Muscle layer of duodenum (tissue), 2 donors: Measurements from ENCODE around the gene HDAC9.

Source experiments
- H3K27ac ChIP-seq: one replicate; pipeline ENCODE4 v1.7.0; 2013; ENCODE audit warnings: mild to moderate bottlenecking, low read length
- H3K27me3 ChIP-seq: one replicate; pipeline ENCODE4 v1.7.0; 2013; ENCODE audit warnings: low read depth, mild to moderate bottlenecking, control low read depth, low read length
- H3K36me3 ChIP-seq, 2 donors: one replicate each; pipeline ENCODE4 v1.7.0; 2013; ENCODE audit warnings: low read length in 2 of 2, control low read depth in 1 of 2, mild to moderate bottlenecking in 1 of 2; ENCODE audit not compliant: insufficient read depth in 2 of 2, control insufficient read depth in 1 of 2
- H3K4me1 ChIP-seq, 2 donors: one replicate each; pipeline ENCODE4 v1.7.0; 2013; ENCODE audit warnings: low read length in 2 of 2, mild to moderate bottlenecking in 2 of 2, control low read depth in 1 of 2, moderate library complexity in 1 of 2; ENCODE audit not compliant: insufficient read depth in 2 of 2, control insufficient read depth in 1 of 2
- H3K4me3 ChIP-seq, 2 donors: one replicate each; pipeline ENCODE4 v1.7.0; 2013; ENCODE audit warnings: low read length in 2 of 2, low read depth in 1 of 2, mild to moderate bottlenecking in 1 of 2
- H3K9me3 ChIP-seq, 2 donors: one replicate each; pipeline ENCODE4 v1.7.0; 2013; ENCODE audit warnings: low read length in 2 of 2, control low read depth in 1 of 2, mild to moderate bottlenecking in 1 of 2; ENCODE audit not compliant: control insufficient read depth in 1 of 2
- donor health status: healthy.

HDAC9 gene

DNA sequence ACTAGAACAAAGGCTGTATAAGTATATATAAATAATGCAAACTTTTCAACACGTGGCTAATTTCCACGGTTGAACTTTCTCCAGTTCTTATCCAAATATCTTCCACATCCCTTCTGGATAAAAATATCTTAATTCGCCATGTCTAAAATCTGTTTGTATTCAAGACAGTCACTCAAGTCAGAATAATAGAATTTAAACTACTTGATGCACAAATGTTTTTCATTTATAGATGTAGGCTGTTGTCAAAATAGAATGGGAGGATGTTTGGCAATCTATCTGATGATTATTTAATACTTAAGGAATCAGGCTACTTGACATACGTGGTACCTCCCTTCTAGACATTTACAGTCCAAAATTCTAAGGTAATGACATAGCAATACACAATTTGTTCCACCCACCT, 417.6 kb downstream of the HDAC9 start:
- H3K4me3 ChIP-seq, result no peak overlapping the region
- no peaks in the 10 kb centered on the region for H3K27me3 ChIP-seq
- peaks cover 0 to 4% of the 10 kb centered on the region in 2 donors for H3K9me3 ChIP-seq
- H3K4me1 ChIP-seq, result no peaks in the 10 kb centered on the region
- no peak overlapping the region for H3K27ac ChIP-seq
- no peaks in the 10 kb centered on the region for H3K36me3 ChIP-seq

DNA sequence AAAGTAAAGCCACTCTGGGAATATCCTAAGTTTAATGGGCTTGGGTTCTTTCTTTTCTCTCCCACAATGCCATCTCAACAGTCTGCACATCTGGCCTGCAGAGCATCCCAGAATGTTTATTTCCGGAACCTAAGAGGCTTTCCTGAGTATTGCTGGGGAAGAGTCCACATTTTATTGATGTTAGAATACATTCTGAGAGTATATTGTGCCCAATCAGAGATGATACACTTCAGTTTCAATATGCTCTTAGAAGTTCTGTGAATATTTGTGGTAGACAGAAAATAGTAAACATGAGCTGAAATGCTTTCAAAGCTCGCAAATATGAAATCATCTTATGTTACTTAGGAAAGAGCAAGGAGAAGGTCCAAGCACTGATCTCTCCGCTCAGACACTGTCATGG, 421.3 kb downstream of the HDAC9 start:
- Histone ChIP-seq H3K27ac (no peak overlapping the region), H3K9me3 (no peaks in the 10 kb centered on the region), H3K27me3 (no peaks in the 10 kb centered on the region), H3K36me3 (no peaks in the 10 kb centered on the region), H3K4me3 (no peak overlapping the region), H3K4me1 (no peaks in the 10 kb centered on the region)

DNA sequence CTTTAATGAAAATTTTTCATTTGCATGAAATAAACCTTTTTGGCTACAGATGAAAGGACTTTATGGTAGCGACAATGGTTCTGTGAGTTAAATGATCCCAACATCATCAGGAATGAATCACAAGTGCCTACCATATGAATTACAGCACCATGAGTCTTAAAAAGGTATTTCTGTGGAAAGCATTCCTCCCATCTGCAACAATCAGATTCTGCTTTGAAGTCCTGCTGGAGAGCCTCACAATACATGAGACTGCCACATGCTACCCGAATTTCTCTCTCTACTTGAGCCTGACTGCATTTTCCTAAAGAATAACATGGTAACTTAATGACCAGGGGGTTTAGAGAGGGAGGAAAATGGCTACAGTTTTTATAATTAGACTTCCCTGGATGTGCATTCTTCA, 431.6 kb downstream of the HDAC9 start:
- Histone ChIP-seq H3K27me3 (no peaks in the 10 kb centered on the region), H3K4me1 (no peaks in the 10 kb centered on the region), H3K36me3 (no peaks in the 10 kb centered on the region), H3K4me3 (no peak overlapping the region), H3K9me3 (no peaks in the 10 kb centered on the region), H3K27ac (no peak overlapping the region)

DNA sequence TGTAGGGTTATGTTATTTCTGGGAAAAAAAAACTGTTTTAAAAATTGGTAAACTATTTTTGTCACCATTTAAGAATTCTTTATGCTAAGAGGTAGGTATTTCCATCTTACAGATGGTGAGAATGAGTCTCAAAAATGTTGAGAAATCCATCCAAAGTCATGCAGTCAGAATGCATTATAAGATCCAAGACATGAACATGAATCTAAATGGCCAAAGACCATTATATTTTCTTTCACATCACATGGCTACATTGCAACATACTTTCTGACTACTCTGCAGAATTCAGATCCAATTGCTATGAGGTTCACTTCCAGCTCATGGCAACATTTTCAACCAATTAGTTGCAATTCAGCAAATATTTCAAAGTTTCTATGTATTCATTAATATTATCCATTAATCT, 440.7 kb downstream of the HDAC9 start:
- no peak overlapping the region for H3K27ac ChIP-seq
- no peak overlapping the region for H3K4me3 ChIP-seq
- H3K27me3 ChIP-seq, result no peaks in the 10 kb centered on the region
- H3K9me3 ChIP-seq, result no peaks in the 10 kb centered on the region
- H3K36me3 ChIP-seq, result no peaks in the 10 kb centered on the region
- no peaks in the 10 kb centered on the region for H3K4me1 ChIP-seq

DNA sequence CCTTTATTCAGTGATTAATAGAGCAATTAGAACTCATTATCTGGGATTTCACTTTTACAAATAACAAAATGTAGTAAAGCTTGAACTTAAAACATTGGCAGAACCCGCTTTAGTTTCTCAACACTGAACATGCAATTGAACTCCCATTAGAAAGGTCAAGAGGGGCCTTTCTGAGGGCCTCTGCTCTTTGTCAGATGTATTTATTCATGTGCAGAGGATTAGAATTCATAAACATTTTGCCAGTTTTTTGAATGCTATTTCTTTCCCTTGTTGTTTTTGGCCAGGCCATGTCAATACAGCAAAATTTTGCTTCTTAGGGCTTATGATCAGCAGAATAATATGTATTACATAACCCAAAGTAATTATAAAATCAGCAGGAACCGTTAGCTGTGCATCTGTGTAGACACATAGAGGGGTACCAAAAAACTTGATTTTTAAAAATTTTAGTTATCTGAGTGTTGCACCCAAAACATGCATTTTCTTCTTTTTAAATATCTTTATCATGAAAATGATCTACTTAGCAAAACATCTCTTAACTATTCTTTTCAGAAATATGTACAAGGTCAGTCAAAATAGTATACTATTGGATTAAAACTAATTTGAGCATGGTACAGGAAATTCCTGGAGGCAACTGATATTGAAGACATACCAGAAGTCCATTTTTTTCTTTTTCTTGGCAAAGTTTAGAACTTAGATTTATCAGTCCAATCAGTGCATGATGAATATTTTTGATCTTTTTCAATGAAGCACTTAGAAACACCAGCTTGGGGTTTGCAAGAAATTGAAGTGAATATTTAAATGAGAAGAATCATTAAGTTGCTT, 444.4 kb downstream of the HDAC9 start:
- no peaks in the 10 kb centered on the region for H3K36me3 ChIP-seq
- no peaks in the 10 kb centered on the region for H3K4me1 ChIP-seq
- no peaks in the 10 kb centered on the region for H3K9me3 ChIP-seq
- H3K27ac ChIP-seq, result no peak overlapping the region
- no peaks in the 10 kb centered on the region for H3K27me3 ChIP-seq
- H3K4me3 ChIP-seq, result no peak overlapping the region

DNA sequence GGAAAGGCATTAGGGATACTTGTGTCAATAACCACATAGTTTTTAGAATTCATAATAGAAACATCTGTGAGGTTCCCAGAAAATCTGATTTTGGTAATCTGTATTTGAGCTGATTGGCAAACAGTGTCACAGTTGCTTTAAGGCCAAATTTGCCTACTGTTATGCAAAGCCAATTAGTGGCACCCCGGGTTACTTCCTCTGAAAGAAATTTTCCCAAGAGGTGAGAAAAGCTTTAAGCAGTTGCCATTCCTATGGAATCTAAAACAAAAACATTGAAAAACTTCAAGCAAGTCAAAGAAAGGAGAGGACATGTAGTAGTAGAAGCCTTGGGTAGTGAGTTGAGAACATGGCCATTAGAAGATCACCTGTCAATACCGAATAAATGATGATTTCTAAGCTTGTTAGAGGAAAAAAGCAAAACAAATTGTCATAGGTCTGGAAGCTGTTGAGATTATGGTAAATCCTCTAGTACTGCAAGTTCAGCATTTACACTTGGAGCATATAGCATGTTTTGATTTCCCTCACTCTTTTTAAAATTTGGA, 445.1 kb downstream of the HDAC9 start:
- H3K27me3 ChIP-seq, result no peaks in the 10 kb centered on the region
- no peaks in the 10 kb centered on the region for H3K9me3 ChIP-seq
- H3K4me1 ChIP-seq, result no peaks in the 10 kb centered on the region
- H3K4me3 ChIP-seq, result no peak overlapping the region
- H3K27ac ChIP-seq, result no peak overlapping the region
- H3K36me3 ChIP-seq, result no peaks in the 10 kb centered on the region

DNA sequence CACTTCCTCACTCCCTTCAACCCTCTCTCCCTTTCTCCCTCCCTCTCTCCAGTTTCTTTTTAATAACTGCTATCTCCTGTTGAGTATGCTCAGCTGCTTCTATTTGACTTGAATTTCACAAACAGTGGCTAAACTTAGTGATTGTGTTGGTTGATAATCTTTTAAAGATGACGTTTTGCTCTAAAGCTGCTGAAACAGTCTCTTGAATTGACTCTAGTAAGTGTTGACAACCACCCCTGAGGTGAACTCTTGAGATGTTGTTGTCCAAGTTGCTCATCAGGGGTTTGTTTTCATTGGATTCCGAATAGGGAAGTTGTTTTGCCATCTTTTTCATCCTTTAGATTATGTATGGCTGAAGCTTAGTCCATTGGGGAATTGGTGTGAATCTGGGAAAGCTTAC, 445.7 kb downstream of the HDAC9 start:
- Histone ChIP-seq H3K27me3 (no peaks in the 10 kb centered on the region), H3K9me3 (no peaks in the 10 kb centered on the region), H3K4me1 (no peaks in the 10 kb centered on the region), H3K4me3 (no peak overlapping the region), H3K36me3 (no peaks in the 10 kb centered on the region), H3K27ac (no peak overlapping the region)

DNA sequence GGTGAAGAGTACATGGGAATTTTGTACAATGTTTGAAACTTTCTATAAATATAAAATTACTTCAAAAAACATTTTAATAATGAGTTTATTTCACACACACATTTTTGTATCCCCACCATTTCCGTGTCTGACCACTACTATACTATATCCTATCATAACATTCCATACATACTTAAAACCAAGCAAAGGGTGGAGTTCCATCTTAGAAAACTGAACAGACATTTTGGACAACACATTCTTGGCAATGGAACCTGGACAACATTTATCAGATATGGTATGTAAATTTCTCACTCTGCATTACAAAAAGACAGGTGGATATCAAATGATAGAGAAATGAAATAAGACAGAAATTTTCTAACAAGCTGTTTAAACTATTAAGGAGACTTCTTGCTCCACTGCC, 453.0 kb downstream of the HDAC9 start:
- Histone ChIP-seq H3K27ac (no peak overlapping the region), H3K4me1 (no peaks in the 10 kb centered on the region), H3K36me3 (no peaks in the 10 kb centered on the region)

DNA sequence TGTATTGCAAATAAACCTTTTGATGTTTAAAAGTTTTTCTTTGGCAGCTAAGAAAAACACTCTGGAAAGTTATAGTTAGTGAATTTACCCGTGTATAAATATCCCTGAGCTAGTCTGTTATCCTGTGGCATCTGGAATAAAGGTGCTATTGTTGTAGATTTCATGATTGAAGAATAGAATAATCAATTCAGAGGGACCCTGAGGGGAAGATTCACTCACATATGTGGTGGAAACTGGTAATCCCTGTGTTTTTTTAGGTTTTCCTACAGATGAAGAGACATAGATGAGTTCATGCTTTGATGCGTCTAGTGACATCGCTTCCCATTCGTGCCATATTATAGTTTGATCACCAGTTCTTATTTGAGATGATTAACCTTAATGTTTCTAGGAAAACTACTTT, 457.3 kb downstream of the HDAC9 start:
- Histone ChIP-seq H3K27me3 (no peaks in the 10 kb centered on the region), H3K27ac (no peak overlapping the region), H3K4me3 (no peak overlapping the region), H3K36me3 (no peaks in the 10 kb centered on the region), H3K9me3 (no peaks in the 10 kb centered on the region), H3K4me1 (no peaks in the 10 kb centered on the region)

More for the DNA sequence above, 453.0 kb downstream of the HDAC9 start:
- Histone ChIP-seq H3K27me3 (no peaks in the 10 kb centered on the region), H3K4me3 (no peak overlapping the region), H3K9me3 (no peaks in the 10 kb centered on the region)

DNA sequence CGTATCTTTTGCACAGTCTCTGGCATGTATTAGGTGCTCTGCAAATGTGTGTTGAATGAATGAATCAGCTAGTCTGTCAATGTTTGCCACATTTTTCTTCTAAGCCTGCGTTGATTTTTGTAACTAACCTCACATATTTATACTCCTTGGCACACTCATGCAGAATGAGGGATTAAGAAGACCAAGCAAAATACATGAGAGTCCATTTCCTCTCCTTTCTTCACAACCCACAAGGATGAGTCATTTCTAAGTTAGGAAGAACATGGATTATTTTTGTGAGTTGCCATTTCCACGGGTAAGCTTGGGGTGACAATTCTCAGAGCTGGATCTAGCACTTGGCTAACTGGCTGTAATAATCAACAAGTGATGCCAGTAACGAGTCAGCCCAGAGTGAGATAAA, 463.1 kb downstream of the HDAC9 start:
- no peaks in the 10 kb centered on the region for H3K9me3 ChIP-seq

DNA sequence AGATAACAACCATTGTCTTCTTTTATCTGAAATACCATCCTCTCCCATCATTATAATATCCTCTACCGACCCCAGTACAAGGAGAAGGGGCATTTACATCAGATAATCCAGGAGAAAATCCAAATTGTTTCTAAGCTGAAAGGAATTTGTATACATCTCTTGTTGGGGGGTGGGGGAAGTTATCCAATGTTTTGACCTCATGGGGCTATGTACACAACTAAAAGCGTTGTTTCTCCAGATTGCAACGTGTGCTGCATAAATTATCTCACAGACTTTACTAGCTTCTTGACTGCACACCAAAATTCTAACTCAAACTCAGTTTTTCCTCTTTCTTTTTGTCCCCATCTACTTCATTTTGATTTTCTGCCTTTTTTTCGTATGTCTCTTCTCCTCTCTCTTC, 465.2 kb downstream of the HDAC9 start:
- no peaks in the 10 kb centered on the region for H3K27me3 ChIP-seq
- H3K4me1 ChIP-seq, result no peaks in the 10 kb centered on the region
- no peaks in the 10 kb centered on the region for H3K36me3 ChIP-seq
- H3K27ac ChIP-seq, result no peak overlapping the region
- H3K4me3 ChIP-seq, result no peak overlapping the region
- H3K9me3 ChIP-seq, result no peaks in the 10 kb centered on the region

More for the DNA sequence above, 463.1 kb downstream of the HDAC9 start:
- Histone ChIP-seq H3K4me1 (no peaks in the 10 kb centered on the region), H3K36me3 (no peaks in the 10 kb centered on the region), H3K4me3 (no peak overlapping the region), H3K27me3 (no peaks in the 10 kb centered on the region), H3K27ac (no peak overlapping the region)

DNA sequence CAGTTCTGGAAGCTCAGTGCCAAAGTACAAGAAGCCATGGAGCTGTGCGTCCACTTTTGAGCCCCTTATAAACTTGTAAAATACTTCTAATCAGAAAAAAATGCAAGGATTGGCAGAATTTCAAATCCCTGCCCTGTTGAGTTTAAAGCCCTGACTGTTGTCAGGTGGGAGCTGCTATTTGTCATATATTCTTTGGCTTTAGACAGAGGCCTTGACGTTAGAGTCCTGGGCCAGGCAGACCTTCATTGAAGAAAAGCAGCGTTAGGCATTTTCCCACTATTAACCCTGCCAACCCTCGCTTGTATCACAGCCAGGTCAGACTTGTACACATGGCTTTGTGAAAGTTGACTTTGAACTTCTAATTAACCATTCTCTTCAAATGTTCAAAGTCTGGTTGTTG, 466.5 kb downstream of the HDAC9 start:
- no peaks in the 10 kb centered on the region for H3K9me3 ChIP-seq
- no peaks in the 10 kb centered on the region for H3K4me1 ChIP-seq
- H3K36me3 ChIP-seq, result no peaks in the 10 kb centered on the region

More for the DNA sequence above, 466.5 kb downstream of the HDAC9 start:
- Histone ChIP-seq H3K27ac (no peak overlapping the region), H3K27me3 (no peaks in the 10 kb centered on the region), H3K4me3 (no peak overlapping the region)
